Parathyroid adenoma (tissue), 2 donors: Measurements from ENCODE around the gene CCL19.
"Not testable (repeated sequence)": the region's sequence is repeated elsewhere in the genome, so short reads cannot be mapped to it uniquely, and the experiment has no call there.

ENCODE experiments used
- H2AFZ ChIP-seq: fragments of 300-600 bp; sonication (generic); one replicate; pipeline ENCODE4 v1.7.0; 2017; ENCODE audit warnings: antibody characterized with exemption, mild to moderate bottlenecking
- H3K27ac ChIP-seq: fragments of 300-600 bp; sonication (generic); one replicate; pipeline ENCODE4 v1.7.0; 2017
- H3K27me3 ChIP-seq: fragments of 300-600 bp; sonication (generic); one replicate; pipeline ENCODE4 v1.7.0; 2017; ENCODE audit warnings: low read length; ENCODE audit not compliant: control insufficient read depth, insufficient read depth
- H3K36me3 ChIP-seq: fragments of 300-600 bp; sonication (generic); one replicate; pipeline ENCODE4 v1.7.0; 2017; ENCODE audit warnings: low read length; ENCODE audit not compliant: control insufficient read depth, insufficient read depth
- H3K4me1 ChIP-seq: fragments of 300-600 bp; sonication (generic); one replicate; pipeline ENCODE4 v1.7.0; 2017; ENCODE audit warnings: control low read depth
- H3K4me2 ChIP-seq: fragments of 300-600 bp; sonication (generic); one replicate; pipeline ENCODE4 v1.7.0; 2017; ENCODE audit warnings: low read length
- H3K4me3 ChIP-seq: fragments of 300-600 bp; sonication (generic); one replicate; pipeline ENCODE4 v1.7.0; 2017; ENCODE audit warnings: low read depth, low read length
- H3K79me2 ChIP-seq: fragments of 300-600 bp; sonication (generic); one replicate; pipeline ENCODE4 v1.7.0; 2017; ENCODE audit warnings: control low read depth
- H3K9ac ChIP-seq: fragments of 300-600 bp; sonication (generic); one replicate; pipeline ENCODE4 v1.7.0; 2017; ENCODE audit warnings: mild to moderate bottlenecking
- H3K9me3 ChIP-seq: fragments of 300-600 bp; sonication (generic); one replicate; pipeline ENCODE4 v1.7.0; 2017; ENCODE audit warnings: low read length; ENCODE audit not compliant: control insufficient read depth
- CTCF ChIP-seq: fragments of 300-600 bp; sonication (generic); IDR thresholded peaks from one replicate; pipeline ENCODE4 v1.7.0; 2017; ENCODE audit warnings: antibody characterized with exemption, mild to moderate bottlenecking
- donor health status: primary hyperparathyroidism.

CCL19 gene

GRCh38 chr9:34690983-34691935 lies at the start of gene CCL19:
CCL19 (minus strand) TSS chr9:34691276; CDS start chr9:34691139, 137 bp downstream.
- Histone ChIP-seq H3K4me2 (no peak within 1 kb of the TSS), H3K36me3 (no peaks in the 10 kb centered on the region), H2AFZ (no peak within 1 kb of the TSS), H3K4me3 (no peak within 1 kb of the TSS), H3K27ac (no peak within 1 kb of the TSS), H3K9me3 (no peaks in the 10 kb centered on the region), H3K9ac (no peak within 1 kb of the TSS), H3K4me1 (no peaks in the 10 kb centered on the region), H3K27me3 (no peaks in the 10 kb centered on the region), H3K79me2 (no peaks in the 10 kb centered on the region)
- no peak for TF ChIP-seq CTCF

GRCh38 chr9:34740176-34740575 lies 49.1 kb upstream of the CCL19 start:
- not testable (repeated sequence) for H3K9me3 ChIP-seq, H3K27me3 ChIP-seq, H3K27ac ChIP-seq, H2AFZ ChIP-seq, H3K9ac ChIP-seq, H3K36me3 ChIP-seq, H3K79me2 ChIP-seq, H3K4me2 ChIP-seq, H3K4me3 ChIP-seq, H3K4me1 ChIP-seq

- H3K9me3 ChIP-seq: no peaks in the 10 kb centered on the region
- H3K27me3 ChIP-seq: no peaks in the 10 kb centered on the region
- no peak overlapping the region for H3K4me3 ChIP-seq
- no peaks in the 10 kb centered on the region for H3K4me1 ChIP-seq
- H3K4me2 ChIP-seq: no peak overlapping the region
- H3K27ac ChIP-seq: no peak overlapping the region
- H2AFZ ChIP-seq: no peak overlapping the region
- H3K36me3 ChIP-seq: no peaks in the 10 kb centered on the region
- no peak for TF ChIP-seq CTCF
- H3K9ac ChIP-seq: no peak overlapping the region
- H3K79me2 ChIP-seq: no peaks in the 10 kb centered on the region
These were observed 46.7 kb upstream of the CCL19 start for GRCh38 chr9:34737677-34738260.

GRCh38 chr9:34734720-34735119 lies 43.6 kb upstream of the CCL19 start:
- Histone ChIP-seq H3K4me3 (no peak overlapping the region), H3K27me3 (no peaks in the 10 kb centered on the region), H3K9ac (no peak overlapping the region), H3K4me1 (no peaks in the 10 kb centered on the region), H3K79me2 (no peaks in the 10 kb centered on the region), H2AFZ (no peak overlapping the region), H3K4me2 (no peak overlapping the region), H3K27ac (no peak overlapping the region), H3K36me3 (no peaks in the 10 kb centered on the region), H3K9me3 (no peaks in the 10 kb centered on the region)
- TF ChIP-seq CTCF: no peak

- no peaks in the 10 kb centered on the region for H3K4me1 ChIP-seq
- H3K4me3 ChIP-seq: no peak overlapping the region
- no peak for TF ChIP-seq CTCF
- H3K79me2 ChIP-seq: no peaks in the 10 kb centered on the region
- no peaks in the 10 kb centered on the region for H3K9me3 ChIP-seq
- H3K27me3 ChIP-seq: no peaks in the 10 kb centered on the region
- H3K4me2 ChIP-seq: no peak overlapping the region
- no peak overlapping the region for H3K9ac ChIP-seq
- no peak overlapping the region for H2AFZ ChIP-seq
- no peak overlapping the region for H3K27ac ChIP-seq
- H3K36me3 ChIP-seq: no peaks in the 10 kb centered on the region
These were observed 41.8 kb upstream of the CCL19 start for GRCh38 chr9:34732886-34733285.
